Astrocyte (in vitro differentiated cells and primary cell): ENCODE results near the gene ADCY1.

ENCODE experiments used
- EZH2 ChIP-seq: IDR thresholded peaks from 2 replicates; pipeline ENCODE4 v1.6.1; 2012; ENCODE audit warnings: mild to moderate bottlenecking, low read length, inconsistent platforms; ENCODE audit not compliant: insufficient read depth
- TF ChIP-seq, protein P1 (sequence below): IDR thresholded peaks from 2 replicates; pipeline ENCODE4 v1.5.1; 2011; ENCODE audit warnings: low read depth, mild to moderate bottlenecking, inconsistent platforms, low read length, moderate library complexity; ENCODE audit not compliant: insufficient read depth

GRCh38 chr7:45606931-45607330 lies 32.8 kb downstream of the ADCY1 start:
- TF ChIP-seq, protein P1, sequence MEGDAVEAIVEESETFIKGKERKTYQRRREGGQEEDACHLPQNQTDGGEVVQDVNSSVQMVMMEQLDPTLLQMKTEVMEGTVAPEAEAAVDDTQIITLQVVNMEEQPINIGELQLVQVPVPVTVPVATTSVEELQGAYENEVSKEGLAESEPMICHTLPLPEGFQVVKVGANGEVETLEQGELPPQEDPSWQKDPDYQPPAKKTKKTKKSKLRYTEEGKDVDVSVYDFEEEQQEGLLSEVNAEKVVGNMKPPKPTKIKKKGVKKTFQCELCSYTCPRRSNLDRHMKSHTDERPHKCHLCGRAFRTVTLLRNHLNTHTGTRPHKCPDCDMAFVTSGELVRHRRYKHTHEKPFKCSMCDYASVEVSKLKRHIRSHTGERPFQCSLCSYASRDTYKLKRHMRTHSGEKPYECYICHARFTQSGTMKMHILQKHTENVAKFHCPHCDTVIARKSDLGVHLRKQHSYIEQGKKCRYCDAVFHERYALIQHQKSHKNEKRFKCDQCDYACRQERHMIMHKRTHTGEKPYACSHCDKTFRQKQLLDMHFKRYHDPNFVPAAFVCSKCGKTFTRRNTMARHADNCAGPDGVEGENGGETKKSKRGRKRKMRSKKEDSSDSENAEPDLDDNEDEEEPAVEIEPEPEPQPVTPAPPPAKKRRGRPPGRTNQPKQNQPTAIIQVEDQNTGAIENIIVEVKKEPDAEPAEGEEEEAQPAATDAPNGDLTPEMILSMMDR = no peak
- no peak for TF ChIP-seq EZH2
